ENCODE results near the gene WDR62.

WDR62 gene

GRCh38 chr19:36054733-36055686 lies at the start of gene WDR62:
WDR62 (plus strand) TSS chr19:36054897; CDS start chr19:36054972, 75 bp downstream.
- no peak for DNase-seq (ENCODE audit: low spot score)

- no peak for DNase-seq (ENCODE audit: low spot score)
Observed at GRCh38 chr19:36006955-36007354, 47.7 kb upstream of the WDR62 start.

- no peak for DNase-seq (ENCODE audit: low spot score)
Observed at GRCh38 chr19:36008336-36008978, 46.2 kb upstream of the WDR62 start, which contains the start of gene SYNE4. SYNE4 (minus strand) TSS chr19:36008813; CDS start chr19:36008681, 132 bp downstream.

GRCh38 chr19:36009220-36009619 lies 45.5 kb upstream of the WDR62 start:
- DNase-seq (ENCODE audit: low spot score) = no peak

DNA sequence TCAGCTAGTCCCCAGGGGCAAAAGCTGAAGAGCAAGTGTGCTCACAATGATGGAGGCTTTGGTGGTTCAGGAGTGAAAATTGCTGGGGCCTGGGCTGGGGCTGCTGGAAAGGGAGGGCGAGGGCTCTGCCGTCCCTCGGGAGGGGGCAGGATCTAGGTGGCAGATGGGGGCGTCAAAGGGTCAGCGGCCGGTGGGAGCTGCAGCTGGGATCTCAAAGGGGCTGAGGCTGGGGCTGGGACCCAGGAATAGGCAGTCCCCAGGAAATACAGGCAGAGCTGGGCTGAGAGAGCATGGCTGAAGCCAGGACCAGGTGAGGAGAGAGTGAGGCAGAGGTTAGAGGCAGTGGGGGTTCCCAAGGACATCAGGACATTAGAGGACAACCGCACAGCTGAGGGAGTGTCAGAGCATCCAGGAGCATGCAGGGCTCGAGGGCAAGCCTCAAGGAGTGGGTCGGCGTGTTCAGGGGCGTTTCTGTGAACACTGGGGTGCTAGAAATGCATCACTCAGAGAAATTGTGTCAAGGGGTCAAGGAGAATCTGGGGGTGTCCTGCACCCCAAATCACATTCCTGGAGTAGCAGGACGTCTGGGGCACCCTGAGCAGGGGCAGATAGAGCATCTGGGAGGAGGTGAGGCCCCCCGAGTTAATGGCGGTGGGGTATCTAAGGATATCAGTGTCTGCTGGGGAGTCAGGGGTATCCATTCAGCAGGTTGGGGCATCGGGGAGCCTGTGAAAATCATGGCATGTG lies 44.9 kb upstream of the WDR62 start:
- DNase-seq (ENCODE audit: low spot score) = no peak

DNA sequence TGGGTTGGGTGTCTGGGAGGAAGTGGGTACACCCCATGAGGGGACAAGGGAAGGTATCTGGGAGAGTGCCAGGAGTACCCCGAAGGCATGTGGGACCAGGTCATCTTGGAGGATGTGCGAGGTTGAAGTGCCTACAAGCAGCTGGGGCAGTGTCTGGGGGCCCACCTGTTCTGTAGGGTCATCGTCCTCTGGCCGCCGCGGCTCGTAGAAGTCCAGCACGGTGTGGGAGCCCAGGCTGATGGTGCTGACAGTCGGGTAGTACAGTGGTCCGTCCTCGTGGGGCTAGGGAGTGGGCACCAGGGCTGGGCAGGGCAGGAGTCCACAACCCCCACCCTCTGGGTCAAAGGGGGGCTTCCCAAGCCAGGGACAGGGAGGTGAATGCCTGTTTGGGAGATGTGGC lies 44.3 kb upstream of the WDR62 start:
- DNase-seq (ENCODE audit: low spot score) = no peak

DNA sequence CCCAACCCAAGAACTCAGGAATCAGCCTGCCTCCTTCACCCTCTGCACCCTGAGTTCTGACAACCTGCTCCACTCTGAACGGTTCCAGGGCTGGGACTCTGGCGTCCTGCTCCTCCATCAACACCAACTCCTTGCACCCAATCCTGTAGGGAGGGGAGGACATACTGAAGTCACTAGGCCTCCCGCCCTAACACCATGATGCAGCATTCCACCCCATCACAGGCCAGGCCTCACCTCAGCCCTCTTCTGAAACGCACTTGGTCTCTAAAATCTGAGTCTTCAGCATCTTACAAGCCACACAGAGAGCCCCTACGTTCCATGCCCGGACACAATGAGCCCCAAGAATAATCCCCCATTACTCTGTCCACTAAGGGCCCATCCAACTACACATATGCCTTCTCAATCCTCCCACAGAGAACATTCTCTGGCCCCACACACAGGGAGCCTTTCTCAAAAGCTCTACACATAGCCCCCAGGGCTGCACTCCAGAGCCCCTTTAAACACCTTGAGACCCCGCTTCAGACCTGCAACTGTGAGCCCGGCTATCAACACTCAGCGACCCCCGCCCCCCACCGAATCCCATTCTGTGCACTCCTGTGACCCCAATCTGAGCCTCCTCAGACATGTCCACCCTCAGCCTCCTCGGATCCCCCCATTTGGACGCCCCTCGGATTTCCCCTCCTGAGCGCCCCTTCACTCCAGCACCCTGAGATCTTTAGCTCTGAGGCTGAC lies 41.3 kb upstream of the WDR62 start:
- peak; percentile 58 for DNase-seq (ENCODE audit: low spot score)

GRCh38 chr19:36014012-36014924 lies 40.4 kb upstream of the WDR62 start, which contains the start of gene ALKBH6:
ALKBH6 (minus strand) TSS chr19:36014213; CDS start chr19:36013397, 816 bp downstream.
- peak; percentile 98 for DNase-seq (ENCODE audit: low spot score)

- no peak for DNase-seq (ENCODE audit: low spot score)
Observed at GRCh38 chr19:36019061-36019670, 35.5 kb upstream of the WDR62 start.

GRCh38 chr19:36023432-36023831 lies 31.3 kb upstream of the WDR62 start:
- DNase-seq (ENCODE audit: low spot score) = no peak

GRCh38 chr19:36025541-36025940 lies 29.2 kb upstream of the WDR62 start:
- DNase-seq (ENCODE audit: low spot score) = no peak

DNA sequence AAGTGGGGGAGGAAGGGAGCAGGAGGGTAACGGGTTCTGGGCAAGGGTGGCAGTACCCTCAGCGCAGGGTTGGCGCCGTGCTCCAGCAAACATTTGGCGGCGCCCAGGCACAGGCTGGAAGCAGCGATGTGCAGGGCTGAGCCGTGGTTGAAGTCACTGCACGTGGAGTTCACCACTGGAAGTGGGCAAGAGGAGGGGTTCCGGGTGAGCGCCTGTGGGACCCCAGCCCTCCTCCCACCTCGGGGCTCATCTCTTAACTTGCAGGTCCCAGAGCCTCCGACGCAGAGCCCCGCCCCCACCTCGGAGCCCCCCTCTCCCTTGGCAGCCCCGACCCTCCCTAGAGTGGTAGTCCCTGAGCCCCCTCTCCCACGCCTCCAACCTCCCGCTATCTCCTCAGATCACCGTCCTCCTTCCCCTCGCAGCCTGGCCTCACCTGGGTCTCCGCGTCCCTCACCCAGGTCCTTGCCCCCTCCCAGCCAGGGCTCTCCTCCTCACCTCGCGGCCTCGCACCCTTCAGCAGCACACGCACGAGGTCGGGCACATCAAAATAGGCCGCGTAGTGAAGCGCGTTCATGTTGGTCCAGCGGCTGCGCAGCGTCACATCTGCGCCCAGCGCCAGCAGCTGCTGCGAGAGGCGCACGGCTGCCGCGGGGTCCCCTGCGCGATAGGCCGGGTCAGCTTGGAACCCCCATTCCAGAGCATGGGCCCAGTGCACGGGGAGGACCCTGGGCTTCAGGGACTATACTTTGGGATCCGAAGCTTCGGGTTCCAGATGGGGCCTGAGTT lies 28.4 kb upstream of the WDR62 start:
- no peak for DNase-seq (ENCODE audit: low spot score)

DNA sequence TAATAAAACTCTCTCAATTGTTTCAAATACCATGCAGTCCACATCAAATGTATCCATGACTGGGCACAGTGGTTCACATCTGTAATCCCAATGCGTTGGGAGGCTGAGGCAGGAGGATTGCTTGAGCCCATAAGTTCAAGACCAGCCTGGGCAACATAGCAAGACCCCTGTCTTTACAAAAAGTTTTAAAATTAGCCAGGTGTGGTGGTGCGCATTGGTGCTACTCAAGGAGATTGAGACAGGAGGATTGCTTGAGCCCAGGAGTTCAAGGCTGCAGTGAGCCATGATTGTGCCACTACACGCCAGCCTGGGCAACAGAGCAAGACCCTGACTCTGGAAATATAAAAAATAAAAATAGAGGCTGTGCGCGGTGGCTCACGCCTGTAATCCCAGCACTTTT lies 27.0 kb upstream of the WDR62 start:
- no peak for DNase-seq (ENCODE audit: low spot score)

GRCh38 chr19:36028313-36029041 lies 26.2 kb upstream of the WDR62 start:
- no peak for DNase-seq (ENCODE audit: low spot score)

DNA sequence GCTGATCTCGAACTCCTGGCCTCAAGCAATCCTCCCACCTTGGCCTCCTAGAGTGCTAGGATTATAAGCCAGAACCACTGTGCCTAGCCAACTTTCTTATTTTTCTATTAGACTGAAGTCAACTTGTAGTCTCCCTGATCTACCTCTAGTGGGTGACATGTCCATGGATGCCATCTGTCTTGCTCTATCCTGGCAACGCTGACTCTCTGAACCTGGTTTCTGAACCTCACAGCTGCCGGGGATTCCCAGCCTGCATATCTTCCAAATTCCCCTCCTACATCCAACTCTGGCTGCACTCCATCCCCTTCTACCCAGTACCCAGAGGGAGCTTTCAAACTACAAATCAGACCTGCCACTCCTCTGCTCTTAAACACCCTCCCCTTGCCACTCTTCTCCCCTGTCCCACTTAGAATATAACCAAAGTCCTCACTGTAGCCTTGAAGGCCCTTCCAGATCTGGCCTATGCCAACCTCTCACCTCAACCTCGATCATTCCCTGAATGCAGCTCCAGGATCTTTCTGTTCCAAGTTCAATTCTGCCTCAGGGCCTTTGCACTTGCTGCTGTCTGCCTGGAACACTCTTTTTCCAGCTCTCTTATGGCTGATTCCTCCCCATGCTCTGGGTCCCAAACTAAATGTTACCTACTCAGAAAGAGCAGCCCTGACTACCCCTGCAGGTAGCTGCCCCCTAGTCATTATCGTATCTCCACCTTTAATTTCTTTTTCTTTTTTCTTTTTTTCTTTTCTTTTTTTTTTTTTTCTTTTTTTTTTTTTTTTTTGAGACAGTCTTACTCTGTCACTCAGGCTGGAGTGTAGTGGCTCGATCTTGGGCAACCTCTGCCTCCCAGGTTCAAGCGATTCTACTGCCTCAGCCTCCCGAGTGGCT lies 24.2 kb upstream of the WDR62 start:
- no peak for DNase-seq (ENCODE audit: low spot score)

GRCh38 chr19:36031308-36031707 lies 23.4 kb upstream of the WDR62 start:
- DNase-seq (ENCODE audit: low spot score) = no peak

DNA sequence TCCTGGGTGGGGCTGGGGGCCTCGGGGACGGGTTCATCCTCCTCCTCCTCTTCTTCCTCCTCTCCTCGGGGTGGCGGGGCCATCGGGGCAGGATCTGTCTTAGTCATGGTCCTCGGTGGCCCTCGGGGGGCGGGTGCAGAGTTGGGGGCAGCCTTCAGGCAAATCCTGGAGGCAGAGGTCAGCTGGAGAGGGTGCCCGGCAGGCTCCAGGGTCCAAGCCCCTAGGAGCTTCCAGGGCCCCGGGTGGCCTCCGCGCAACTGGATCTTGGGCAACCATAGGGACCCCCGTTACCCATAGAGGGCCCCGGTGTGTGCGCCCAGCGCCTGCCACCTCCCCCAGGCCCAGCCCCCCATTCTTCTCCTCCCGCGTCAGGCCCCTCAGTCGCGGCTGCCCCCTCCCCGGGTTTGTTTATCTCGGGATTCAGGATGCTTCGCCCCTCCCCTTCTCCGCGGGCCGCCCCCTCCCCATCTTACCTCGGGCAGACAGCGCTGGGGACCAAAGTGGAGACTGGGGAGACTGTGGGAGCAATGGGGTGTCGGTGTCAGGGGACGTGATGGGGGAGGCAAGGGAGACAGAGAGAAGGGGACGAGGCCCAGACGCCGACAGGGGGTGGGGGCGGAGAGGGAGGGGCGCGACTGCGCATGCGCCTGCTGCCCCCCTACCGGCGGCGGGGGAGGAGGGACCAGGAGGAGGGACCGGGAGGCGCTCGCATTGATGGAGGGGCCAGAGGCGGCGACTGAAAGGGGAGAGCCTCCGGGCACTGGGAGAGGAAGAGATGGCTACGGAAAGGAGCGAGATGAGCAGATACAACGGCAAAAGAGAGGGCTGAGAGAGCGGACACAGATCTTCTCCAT lies 22.2 kb upstream of the WDR62 start, which contains the start of gene CLIP3:
TSS of gene CLIP3 (minus strand) at position 623 of the 854 bp plus-strand sequence. CDS start at position 107, 516 bp downstream.
- no peak for DNase-seq (ENCODE audit: low spot score)
